A673 (cell line): ENCODE measurements around the gene TAGAP.

ENCODE experiments used
- EZH2 ChIP-seq: fragments of 200-600 bp; sonication (generic); IDR thresholded peaks from 2 replicates; pipeline ENCODE4 v1.6.1; 2017; ENCODE audit warnings: borderline replicate concordance, low read depth, mild to moderate bottlenecking, mixed read lengths, antibody characterized with exemption, low read length; ENCODE audit not compliant: poor library complexity, severe bottlenecking
- TF ChIP-seq, protein P1 (sequence below): fragments of 300-800, 200-600 bp; sonication (generic); conservative IDR thresholded peaks from 2 replicates; pipeline ENCODE4 v1.5.1; 2017; ENCODE audit warnings: low read depth, mild to moderate bottlenecking, antibody characterized with exemption, low read length, moderate library complexity, mixed read lengths

DNA sequence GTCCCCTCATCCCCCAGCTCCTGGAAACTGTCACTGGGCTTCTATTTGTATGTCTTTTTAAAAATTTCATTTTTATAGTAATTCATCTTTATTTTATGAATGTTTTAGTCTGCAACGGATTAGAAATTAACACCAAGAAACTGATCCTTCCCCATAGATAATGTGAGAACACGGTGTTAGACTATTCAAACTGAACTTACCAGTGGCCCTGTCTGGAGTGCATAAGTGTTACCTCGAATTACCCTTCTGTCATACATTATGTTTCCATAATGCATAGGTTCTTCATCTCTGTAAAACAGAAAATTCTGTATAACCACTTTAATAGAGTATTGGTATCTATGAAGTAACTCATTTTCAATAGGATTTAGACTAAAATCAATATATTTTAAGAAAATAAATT is 51.2 kb downstream of the TAGAP start:
- TF ChIP-seq, protein P1, sequence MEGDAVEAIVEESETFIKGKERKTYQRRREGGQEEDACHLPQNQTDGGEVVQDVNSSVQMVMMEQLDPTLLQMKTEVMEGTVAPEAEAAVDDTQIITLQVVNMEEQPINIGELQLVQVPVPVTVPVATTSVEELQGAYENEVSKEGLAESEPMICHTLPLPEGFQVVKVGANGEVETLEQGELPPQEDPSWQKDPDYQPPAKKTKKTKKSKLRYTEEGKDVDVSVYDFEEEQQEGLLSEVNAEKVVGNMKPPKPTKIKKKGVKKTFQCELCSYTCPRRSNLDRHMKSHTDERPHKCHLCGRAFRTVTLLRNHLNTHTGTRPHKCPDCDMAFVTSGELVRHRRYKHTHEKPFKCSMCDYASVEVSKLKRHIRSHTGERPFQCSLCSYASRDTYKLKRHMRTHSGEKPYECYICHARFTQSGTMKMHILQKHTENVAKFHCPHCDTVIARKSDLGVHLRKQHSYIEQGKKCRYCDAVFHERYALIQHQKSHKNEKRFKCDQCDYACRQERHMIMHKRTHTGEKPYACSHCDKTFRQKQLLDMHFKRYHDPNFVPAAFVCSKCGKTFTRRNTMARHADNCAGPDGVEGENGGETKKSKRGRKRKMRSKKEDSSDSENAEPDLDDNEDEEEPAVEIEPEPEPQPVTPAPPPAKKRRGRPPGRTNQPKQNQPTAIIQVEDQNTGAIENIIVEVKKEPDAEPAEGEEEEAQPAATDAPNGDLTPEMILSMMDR, result no peak
- no peak for TF ChIP-seq EZH2
